ENCODE measurements around the gene PLLP.
"Not testable (repeated sequence)": the region's sequence is repeated elsewhere in the genome, so short reads cannot be mapped to it uniquely, and the experiment has no call there.

The PLLP gene

GRCh38 chr16:57303021-57303909 lies 18.8 kb upstream of the PLLP start:
- no peak for DNase-seq (ENCODE audit: low spot score)

- no peak for DNase-seq (ENCODE audit: low spot score)
Observed at GRCh38 chr16:57301126-57301817, 16.8 kb upstream of the PLLP start.

GRCh38 chr16:57300387-57301125 lies 16.1 kb upstream of the PLLP start:
- peak; percentile 97 for DNase-seq (ENCODE audit: low spot score)

- peak; percentile 79 for DNase-seq (ENCODE audit: low spot score)
Observed at GRCh38 chr16:57299719-57300386, 15.4 kb upstream of the PLLP start.

- DNase-seq (ENCODE audit: low spot score), result peak; percentile 61
Observed at GRCh38 chr16:57299009-57299718, 14.7 kb upstream of the PLLP start.

GRCh38 chr16:57297856-57298255 lies 13.4 kb upstream of the PLLP start:
- DNase-seq (ENCODE audit: low spot score), result no peak

GRCh38 chr16:57289391-57290257 lies 5.2 kb upstream of the PLLP start:
- DNase-seq (ENCODE audit: low spot score), result no peak

GRCh38 chr16:57285379-57285778 lies 907 bp upstream of the PLLP start:
- DNase-seq (ENCODE audit: low spot score), result no peak

- no peak for DNase-seq (ENCODE audit: low spot score)
Observed at GRCh38 chr16:57284952-57285363, 486 bp upstream of the PLLP start.

- DNase-seq (ENCODE audit: low spot score), result no peak
Observed at GRCh38 chr16:57283959-57284208, 588 bp downstream of the PLLP start.

- no peak for DNase-seq (ENCODE audit: low spot score)
Observed at GRCh38 chr16:57283214-57283958, 1.1 kb downstream of the PLLP start.

GRCh38 chr16:57282510-57283213 lies 1.8 kb downstream of the PLLP start:
- no peak for DNase-seq (ENCODE audit: low spot score)

GRCh38 chr16:57281791-57282190 lies 2.7 kb downstream of the PLLP start:
- no peak for DNase-seq (ENCODE audit: low spot score)

- DNase-seq (ENCODE audit: low spot score), result no peak
Observed at GRCh38 chr16:57279780-57280638, 4.5 kb downstream of the PLLP start.

- DNase-seq (ENCODE audit: low spot score), result no peak
Observed at GRCh38 chr16:57278494-57278893, 6.0 kb downstream of the PLLP start.

GRCh38 chr16:57277586-57277985 lies 6.9 kb downstream of the PLLP start:
- DNase-seq (ENCODE audit: low spot score), result no peak

GRCh38 chr16:57276596-57276995 lies 7.9 kb downstream of the PLLP start:
- DNase-seq (ENCODE audit: low spot score), result no peak

GRCh38 chr16:57275946-57276345 lies 8.5 kb downstream of the PLLP start:
- DNase-seq (ENCODE audit: low spot score), result not testable (repeated sequence)

Measured in germinal center (tissue), 1 donor.